Measurements from ENCODE around the gene AQP1.
A peak's percentile ranks its signal among the peaks of the same experiment; 100 is the strongest.

AQP1 gene

GRCh38 chr7:30918676-30919075 is 7.0 kb downstream of the AQP1 start:
- in situ Hi-C loops (cut with HindIII; ENCODE audit: low pct_ligation_motif_present, low sequenced_read_pairs), result no loop called here
- Histone ChIP-seq H3K27ac (no peak overlapping the region), H3K36me3 (replicated peaks) (no peaks in the 10 kb centered on the region), H3K27me3 (replicated peaks) (no peaks in the 10 kb centered on the region), H3K4me3 (ENCODE audit: low read depth, low read length) (no peak overlapping the region)
- TF ChIP-seq, protein P1, sequence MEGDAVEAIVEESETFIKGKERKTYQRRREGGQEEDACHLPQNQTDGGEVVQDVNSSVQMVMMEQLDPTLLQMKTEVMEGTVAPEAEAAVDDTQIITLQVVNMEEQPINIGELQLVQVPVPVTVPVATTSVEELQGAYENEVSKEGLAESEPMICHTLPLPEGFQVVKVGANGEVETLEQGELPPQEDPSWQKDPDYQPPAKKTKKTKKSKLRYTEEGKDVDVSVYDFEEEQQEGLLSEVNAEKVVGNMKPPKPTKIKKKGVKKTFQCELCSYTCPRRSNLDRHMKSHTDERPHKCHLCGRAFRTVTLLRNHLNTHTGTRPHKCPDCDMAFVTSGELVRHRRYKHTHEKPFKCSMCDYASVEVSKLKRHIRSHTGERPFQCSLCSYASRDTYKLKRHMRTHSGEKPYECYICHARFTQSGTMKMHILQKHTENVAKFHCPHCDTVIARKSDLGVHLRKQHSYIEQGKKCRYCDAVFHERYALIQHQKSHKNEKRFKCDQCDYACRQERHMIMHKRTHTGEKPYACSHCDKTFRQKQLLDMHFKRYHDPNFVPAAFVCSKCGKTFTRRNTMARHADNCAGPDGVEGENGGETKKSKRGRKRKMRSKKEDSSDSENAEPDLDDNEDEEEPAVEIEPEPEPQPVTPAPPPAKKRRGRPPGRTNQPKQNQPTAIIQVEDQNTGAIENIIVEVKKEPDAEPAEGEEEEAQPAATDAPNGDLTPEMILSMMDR (IDR thresholded peaks at IDR 0.05; ENCODE audit: low read depth, low read length, missing control alignments), result no peak
- no peak for DNase-seq

GRCh38 chr7:30920021-30920583 is 8.4 kb downstream of the AQP1 start:
- Histone ChIP-seq H3K4me3 (ENCODE audit: low read depth, low read length) (no peak overlapping the region), H3K27ac (no peak overlapping the region), H3K27me3 (replicated peaks) (no peaks in the 10 kb centered on the region), H3K36me3 (replicated peaks) (no peaks in the 10 kb centered on the region)
- DNase-seq, result no peak
- in situ Hi-C loops (cut with HindIII; ENCODE audit: low pct_ligation_motif_present, low sequenced_read_pairs), result no loop called here
- TF ChIP-seq, protein P1 (IDR thresholded peaks at IDR 0.05; ENCODE audit: low read depth, low read length, missing control alignments), result no peak

DNA sequence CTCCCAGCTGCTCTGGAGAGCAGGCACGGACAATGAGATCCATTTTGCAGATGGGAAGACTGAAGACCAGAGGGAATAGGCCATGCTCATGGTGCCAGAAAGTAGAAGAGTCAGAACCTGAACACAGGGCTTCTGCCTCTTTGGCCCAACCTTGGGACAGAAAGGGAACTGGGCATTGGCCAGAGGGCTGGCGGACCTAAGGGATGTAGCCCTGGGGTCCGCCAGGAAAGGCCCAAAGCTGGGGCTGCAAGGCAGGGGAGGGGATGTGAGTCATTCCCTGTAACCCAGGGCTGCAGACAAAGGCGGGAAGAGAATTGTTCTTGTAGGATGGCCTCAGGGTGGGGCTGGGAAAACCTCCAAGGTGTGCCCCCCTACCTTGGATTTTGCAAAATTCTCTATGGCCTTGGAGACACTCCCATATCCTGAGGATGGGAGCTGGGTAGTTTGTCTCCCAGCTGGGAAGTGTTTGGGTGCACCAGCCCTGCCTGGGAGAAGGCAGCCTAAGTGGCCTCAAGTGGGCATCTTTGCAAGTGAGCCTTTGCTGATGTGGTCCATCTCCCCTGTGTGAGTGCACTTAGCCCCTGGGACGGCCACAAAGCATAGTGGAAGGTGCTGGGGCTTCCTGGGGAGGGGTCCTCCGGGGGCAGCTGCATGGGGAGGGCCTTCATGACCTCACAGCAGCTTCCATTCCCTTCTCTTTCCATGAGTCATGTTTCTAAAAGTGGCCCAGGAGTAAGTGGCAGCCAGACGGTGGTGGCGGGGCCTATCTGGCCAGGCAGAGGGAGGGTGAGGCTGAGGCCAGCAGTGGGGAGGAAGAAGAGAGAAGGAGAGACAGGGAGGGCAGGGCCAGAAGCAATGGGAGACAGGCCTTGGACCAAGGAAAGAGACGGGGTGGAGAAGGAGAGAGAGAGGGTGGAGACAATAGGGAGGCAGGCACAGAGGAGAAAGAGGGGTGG is 9.2 kb downstream of the AQP1 start:
- in situ Hi-C loops (cut with HindIII; ENCODE audit: low pct_ligation_motif_present, low sequenced_read_pairs), result no loop called here
- no peaks in the 10 kb centered on the region for H3K36me3 ChIP-seq (replicated peaks)
- peak; percentile 41 for DNase-seq
- no peak overlapping the region for H3K27ac ChIP-seq
- H3K27me3 ChIP-seq (replicated peaks), result no peaks in the 10 kb centered on the region
- TF ChIP-seq, protein P1 (IDR thresholded peaks at IDR 0.05; ENCODE audit: low read depth, low read length, missing control alignments), result no peak
- no peak overlapping the region for H3K4me3 ChIP-seq (ENCODE audit: low read depth, low read length)

- no peaks in the 10 kb centered on the region for H3K36me3 ChIP-seq (replicated peaks)
- no peak for DNase-seq
- no peak overlapping the region for H3K27ac ChIP-seq
- no peak overlapping the region for H3K4me3 ChIP-seq (ENCODE audit: low read depth, low read length)
- TF ChIP-seq, protein P1 (IDR thresholded peaks at IDR 0.05; ENCODE audit: low read depth, low read length, missing control alignments), result no peak
- no peaks in the 10 kb centered on the region for H3K27me3 ChIP-seq (replicated peaks)
- in situ Hi-C loops (cut with HindIII; ENCODE audit: low pct_ligation_motif_present, low sequenced_read_pairs), result no loop called here
Observed at GRCh38 chr7:30921540-30922401, 10.1 kb downstream of the AQP1 start.

GRCh38 chr7:30922596-30922995 is 10.9 kb downstream of the AQP1 start:
- Histone ChIP-seq H3K27me3 (replicated peaks) (no peaks in the 10 kb centered on the region), H3K27ac (no peak overlapping the region), H3K36me3 (replicated peaks) (no peaks in the 10 kb centered on the region), H3K4me3 (ENCODE audit: low read depth, low read length) (no peak overlapping the region)
- TF ChIP-seq, protein P1 (IDR thresholded peaks at IDR 0.05; ENCODE audit: low read depth, low read length, missing control alignments), result no peak
- in situ Hi-C loops (cut with HindIII; ENCODE audit: low pct_ligation_motif_present, low sequenced_read_pairs), result no loop called here
- DNase-seq, result no peak
